ENCODE data around the gene SLC5A9.

SLC5A9 gene

DNA sequence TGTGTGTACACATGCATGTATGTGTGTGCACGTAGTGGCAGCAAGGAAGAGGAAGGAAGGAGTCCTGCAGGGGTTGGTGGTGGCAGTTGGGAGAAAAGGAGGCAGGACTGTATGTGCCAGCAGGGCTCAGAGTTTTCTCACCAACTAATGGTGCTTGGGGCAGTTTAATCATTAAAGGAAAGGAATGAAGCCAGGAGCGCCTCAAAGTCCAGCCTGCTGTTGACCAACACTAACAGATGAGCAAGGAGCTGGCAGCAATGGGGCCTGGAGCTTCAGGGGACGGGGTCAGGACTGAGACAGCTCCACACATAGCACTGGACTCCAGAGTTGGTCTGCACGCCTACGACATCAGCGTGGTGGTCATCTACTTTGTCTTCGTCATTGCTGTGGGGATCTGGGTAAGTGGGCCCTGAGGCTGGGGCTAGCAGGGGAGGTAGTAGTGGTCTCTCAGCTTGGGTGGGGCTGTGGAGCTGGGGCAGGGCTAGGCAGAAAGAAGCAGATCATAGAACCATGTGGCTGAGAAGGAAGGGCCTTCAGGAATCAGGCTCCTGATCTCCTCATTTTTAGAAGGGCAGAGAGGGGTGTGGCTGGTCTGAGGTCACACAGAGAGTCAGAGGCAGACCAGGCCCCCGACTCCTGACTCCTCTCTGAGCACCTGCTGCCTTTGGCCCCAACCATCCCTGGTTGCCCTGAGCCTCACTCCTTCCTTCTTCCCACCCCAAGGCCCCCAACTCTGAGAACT, at the start of gene SLC5A9:
TSS of gene SLC5A9 (plus strand) at position 216 of the 742 bp plus-strand sequence. CDS start at position 237, 21 bp downstream.
- peak; percentile 34 for DNase-seq

GRCh38 chr1:48175116-48175515, 47.4 kb upstream of the SLC5A9 start:
- DNase-seq = no peak

- no peak for DNase-seq
Observed at GRCh38 chr1:48177257-48177656, 45.3 kb upstream of the SLC5A9 start.

- DNase-seq = no peak
Observed at GRCh38 chr1:48181669-48182367, 40.7 kb upstream of the SLC5A9 start.

GRCh38 chr1:48182439-48182838, 40.1 kb upstream of the SLC5A9 start:
- DNase-seq = no peak

DNA sequence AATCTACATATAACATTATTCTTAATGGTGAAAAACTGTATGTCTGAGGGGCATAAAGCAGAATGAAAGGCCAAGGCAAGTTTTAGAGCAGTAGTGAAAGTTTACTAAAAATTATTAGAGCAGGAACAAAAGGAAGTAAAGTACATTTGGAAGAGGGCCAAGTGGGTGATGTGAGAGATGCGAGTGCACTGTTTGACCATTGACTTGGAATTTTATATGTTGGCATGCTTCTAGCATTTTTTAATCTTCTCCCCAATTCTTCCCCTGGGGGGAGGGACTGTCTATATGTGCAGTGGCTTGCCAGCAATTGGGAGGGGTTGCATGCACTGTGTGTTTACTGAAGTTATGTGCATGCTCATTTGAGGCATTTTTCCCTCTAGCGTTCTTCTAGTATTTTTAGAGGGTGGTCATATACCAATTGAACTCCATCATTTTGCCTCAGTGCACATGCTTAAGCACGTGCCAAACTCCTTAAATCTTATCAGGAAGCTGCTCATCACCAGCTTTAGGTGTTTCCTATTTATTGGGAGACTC, 36.1 kb upstream of the SLC5A9 start:
- no peak for DNase-seq

- no peak for DNase-seq
Observed at GRCh38 chr1:48187969-48188563, 34.5 kb upstream of the SLC5A9 start.

DNA sequence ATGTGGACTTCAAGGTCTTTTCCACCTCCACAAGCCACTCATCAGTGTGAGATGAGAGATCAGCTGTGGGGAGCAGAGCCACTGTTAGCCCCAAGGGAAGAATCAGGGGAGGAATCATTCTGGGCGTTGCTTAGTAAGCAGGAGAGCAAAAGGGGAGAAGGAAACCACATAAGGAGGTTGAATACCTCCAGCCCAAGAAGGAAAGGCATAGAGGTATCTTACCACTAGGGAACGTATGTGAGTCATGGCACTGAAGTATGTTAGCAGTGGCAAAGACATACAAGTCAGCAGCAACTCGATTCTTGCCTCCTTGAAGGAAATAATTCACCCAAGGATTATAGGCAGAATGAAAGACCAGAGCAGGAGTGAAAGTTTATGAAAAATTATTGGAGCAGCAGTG, 31.6 kb upstream of the SLC5A9 start:
- DNase-seq = no peak

GRCh38 chr1:48194801-48195200, 27.7 kb upstream of the SLC5A9 start:
- no peak for DNase-seq

- DNase-seq = no peak
Observed at GRCh38 chr1:48196237-48196636, 26.3 kb upstream of the SLC5A9 start.

DNA sequence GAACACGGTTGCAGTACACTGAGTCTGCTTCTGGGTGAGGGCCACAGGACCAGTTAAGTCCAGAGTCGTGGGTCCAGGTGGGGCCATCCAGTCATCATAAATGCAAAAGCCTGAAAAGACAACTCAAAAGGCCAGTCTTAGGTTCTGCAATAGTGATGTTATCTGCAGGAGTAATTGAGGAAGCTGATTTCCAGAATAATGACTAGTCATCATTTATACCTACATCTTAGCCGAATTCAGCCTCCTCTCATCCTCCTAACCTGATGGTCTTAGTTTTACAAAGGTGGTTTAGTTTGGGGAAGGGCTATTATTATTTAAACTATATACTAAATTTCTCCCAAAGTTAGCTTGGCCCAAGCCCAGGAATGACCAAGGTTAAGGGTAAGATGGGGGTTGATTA, 23.5 kb upstream of the SLC5A9 start:
- DNase-seq = no peak

- no peak for DNase-seq
Observed at GRCh38 chr1:48200166-48200900, 22.2 kb upstream of the SLC5A9 start.

DNA sequence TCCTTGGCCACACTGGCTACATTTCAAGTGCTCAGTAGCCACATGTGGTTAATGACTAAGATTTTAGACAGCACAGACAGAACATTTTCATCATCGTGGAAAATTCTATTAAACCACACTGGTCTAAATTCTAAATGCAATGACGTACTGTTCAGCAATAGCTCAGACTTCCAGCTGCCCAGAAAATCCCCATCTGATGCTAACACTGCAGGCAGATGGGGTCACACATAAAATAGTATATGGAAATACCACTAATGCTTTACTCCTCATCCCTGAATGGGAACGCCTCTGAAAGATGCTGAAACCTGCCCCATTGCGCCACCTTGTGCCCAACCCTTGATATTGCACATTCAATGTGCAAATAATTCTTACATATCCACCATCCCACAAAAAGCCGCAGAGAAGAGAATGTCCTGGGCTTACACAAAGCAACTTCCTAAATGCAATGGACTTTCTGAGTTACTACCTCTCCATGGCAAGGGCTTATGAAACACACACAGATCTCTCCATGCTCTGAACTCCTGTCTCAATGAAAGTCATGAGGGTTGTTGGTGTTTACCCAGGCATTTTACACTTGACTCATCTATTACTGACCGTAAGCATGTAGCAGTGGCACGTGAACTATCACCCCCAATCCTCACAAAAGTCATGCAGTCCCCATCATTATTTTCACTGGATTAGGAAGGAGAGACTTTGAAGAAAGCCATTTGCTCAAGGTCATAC, 20.3 kb upstream of the SLC5A9 start:
- DNase-seq = peak; percentile 75

DNA sequence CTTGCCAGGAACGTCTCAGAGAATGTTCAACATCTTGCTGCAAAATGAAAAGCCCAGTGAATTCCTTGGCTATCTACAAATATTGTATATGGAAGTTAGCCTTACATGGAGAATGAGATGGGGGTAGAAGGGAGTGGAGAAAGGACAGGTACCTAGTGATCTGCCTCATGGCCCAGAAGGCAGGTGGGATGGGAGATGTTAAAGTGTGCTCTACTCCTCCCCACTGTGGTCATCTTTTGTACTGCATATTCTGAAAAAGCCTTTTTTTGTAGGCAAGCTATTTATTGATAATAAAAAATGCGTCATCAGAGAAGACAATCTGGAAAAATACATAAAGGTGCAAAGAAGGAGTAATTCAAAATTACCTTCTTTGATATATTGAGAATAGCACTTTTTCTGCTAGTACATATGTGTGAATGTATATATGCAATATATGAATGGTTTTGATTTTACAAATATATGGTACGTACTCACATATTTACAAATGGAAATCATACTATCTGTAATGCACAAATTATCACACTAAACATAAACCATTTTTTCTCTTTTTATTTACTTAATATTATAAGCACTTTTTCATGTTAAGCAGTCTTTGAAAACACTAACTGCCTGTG, 19.1 kb upstream of the SLC5A9 start:
- DNase-seq = no peak

DNA sequence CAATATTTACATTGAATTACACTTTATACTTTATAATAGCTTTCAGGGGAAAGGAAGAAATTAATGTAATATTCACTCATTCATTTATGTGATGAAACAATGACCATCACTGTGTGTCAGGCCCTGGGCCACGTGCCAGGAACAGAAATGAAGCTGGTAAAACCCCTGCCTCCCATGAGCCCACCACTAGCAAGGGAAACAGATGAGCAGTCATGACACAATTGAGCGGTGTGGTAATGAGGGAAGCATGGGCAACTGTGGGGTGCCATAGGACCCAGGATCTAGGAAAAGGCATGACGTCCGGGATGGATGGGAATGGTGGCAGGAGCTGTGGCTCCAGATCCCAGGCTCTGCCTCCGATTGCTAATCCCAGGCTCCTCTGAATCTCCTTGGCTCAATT, 17.0 kb upstream of the SLC5A9 start:
- no peak for DNase-seq

DNA sequence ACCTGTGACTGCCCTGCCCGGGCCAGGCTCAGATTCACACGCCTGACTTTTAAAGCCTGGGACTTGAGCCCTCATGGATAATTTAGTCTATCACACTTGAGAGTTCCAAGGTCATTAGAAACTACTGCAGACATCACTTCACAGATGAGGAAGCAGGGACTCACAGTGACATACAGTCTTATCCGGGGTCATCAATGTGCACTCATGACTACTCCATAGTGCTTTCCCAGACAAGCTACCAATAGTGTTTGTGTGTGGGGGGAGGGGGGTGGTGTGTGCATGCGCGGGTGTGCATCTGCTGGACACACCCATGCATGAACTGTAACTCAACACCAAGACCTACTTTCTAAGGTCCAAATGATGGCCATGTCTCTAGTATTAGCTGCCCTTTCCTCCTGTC, 16.1 kb upstream of the SLC5A9 start:
- no peak for DNase-seq

DNA sequence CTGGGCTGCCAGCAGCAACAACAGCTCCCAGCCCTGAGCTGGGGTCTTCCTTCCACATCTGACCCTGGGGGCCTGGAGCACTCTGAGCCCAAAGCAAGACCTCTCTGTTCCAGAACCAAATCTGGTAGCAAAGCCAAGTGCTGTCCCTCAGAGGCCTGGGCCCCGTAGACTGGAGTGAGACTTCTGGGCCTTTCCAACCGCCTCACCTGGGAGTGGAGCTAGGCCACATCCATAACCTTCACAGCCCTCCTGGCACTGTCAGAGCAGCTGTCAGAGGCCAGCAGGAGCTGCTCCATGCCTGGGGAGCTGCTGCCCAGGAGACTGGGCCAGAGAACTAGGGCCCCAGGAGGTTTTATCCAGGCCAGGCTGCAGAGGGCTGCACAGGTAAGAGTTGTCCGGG, 15.4 kb upstream of the SLC5A9 start:
- DNase-seq = no peak

- DNase-seq = no peak
Observed at GRCh38 chr1:48207536-48208075, 14.9 kb upstream of the SLC5A9 start.

DNA sequence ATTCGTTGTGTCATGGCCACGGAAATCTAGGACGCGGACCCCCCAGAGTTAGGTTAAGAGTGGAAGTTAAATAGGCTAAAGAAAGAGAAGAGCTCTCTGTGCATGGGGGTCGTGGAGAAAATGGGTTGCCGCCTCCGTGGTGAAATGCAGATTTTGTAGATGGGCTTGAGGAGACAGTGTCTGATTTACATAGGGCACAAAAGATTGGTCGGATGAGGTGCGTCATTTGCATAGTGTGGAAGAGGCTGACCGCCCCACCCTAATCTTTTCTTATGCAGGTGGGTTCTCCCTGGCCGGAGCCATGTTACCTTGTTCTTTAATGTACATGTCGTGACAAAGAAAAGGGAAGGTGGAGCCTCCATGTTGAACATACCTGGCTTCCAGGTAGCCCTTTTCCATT, 14.3 kb upstream of the SLC5A9 start:
- DNase-seq = no peak

DNA sequence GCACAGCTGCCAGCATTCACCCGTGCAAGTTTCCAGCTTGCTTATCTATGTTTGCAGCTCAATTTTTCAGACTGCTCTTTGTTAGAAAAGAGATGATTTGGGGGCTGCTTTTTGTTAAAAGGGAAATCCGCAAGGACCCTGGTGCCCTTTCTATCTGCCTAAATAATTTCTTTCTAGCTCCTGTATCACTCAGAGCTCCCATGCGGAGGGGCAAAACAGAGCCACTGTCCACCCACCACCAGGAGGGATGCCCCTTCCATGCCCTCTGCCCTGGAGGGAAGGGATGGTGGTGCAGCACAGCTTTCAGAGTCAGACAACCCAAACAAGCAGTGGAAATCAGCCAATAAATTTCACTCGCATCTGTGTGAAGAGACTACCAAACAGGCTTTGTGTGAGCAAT, 13.9 kb upstream of the SLC5A9 start:
- no peak for DNase-seq

DNA sequence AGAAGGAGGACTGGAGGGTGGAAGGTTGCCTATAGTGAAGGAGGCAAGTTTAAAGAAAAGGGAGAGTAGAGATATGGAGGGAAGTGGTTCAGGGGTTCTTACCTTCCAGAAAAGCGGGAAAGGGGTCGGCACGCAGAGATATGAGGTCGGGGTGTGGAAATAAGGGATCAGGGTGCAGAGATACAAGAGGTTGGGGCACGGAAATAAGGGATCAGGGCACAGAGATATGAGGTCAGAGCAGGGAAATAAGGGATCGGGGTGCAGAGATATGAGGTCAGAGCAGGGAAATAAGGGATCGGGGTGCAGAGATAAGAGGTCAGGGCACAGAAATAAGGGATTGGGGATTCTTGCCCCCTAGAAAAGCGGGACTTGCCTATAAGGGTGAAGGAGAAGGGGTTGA, 9.1 kb upstream of the SLC5A9 start:
- DNase-seq = peak; percentile 4

DNA sequence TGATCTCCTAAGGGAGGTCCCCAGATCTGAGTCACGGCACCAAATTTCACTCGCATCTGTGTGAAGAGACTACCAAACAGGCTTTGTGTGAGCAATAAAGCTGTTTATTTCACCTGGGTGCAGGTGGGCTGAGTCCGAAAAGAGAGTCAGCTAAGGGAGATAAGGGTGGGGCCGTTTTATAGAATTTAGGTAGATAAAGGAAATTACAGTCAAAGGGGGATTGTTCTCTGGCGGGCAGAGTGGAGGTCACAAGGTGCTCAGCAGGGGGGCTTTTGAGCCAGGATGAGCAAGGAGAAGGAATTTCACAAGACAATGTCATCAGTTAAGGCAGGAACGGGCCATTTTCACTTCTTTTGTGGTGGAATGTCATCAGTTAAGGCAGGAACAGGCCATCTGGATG, 8.2 kb upstream of the SLC5A9 start:
- DNase-seq = peak; percentile 4
